Endodermal cell (in vitro differentiated cells): Measurements from ENCODE around the gene MTHFD2L. TPM values are rescaled to one million over a fixed set of nuclear protein-coding genes. Genes with fewer than 3 reads are reported as not detected.

ENCODE experiments used
- DNase-seq: peaks from one replicate; pipeline ENCODE4 v3.0.0-alpha.2; 2017
- H3K27ac ChIP-seq: 2 replicates; pipeline ENCODE4 v1.5.1; 2013; ENCODE audit warnings: mild to moderate bottlenecking, low read depth, low read length, moderate library complexity
- H3K27me3 ChIP-seq: 2 replicates; pipeline ENCODE4 v1.6.1; 2013; ENCODE audit warnings: mild to moderate bottlenecking, low read length, moderate library complexity; ENCODE audit not compliant: insufficient read depth, control insufficient read depth, poor library complexity, severe bottlenecking
- H3K36me3 ChIP-seq: 2 replicates; pipeline ENCODE4 v1.7.0; 2013; ENCODE audit warnings: mild to moderate bottlenecking, low read length, moderate library complexity; ENCODE audit not compliant: control insufficient read depth, insufficient read depth
- H3K4me1 ChIP-seq: one replicate; pipeline ENCODE4 v1.7.0; 2013; ENCODE audit warnings: low read length; ENCODE audit not compliant: control insufficient read depth, insufficient read depth
- H3K4me3 ChIP-seq: 2 replicates; pipeline ENCODE4 v1.5.1; 2013; ENCODE audit warnings: mild to moderate bottlenecking, low read length, moderate library complexity
- H3K9ac ChIP-seq: 2 replicates; pipeline ENCODE4 v1.6.1; 2013; ENCODE audit warnings: mild to moderate bottlenecking, low read length, moderate library complexity; ENCODE audit not compliant: poor library complexity, severe bottlenecking; ENCODE audit errors: extremely low read depth
- H3K9me3 ChIP-seq: 2 replicates; pipeline ENCODE4 v1.6.1; 2013; ENCODE audit warnings: mild to moderate bottlenecking, low read length, moderate library complexity; ENCODE audit not compliant: control insufficient read depth
- H3K27ac Mint-ChIP-seq: 2 replicates; pipeline ENCODE4 v1.8.0; 2020; ENCODE audit warnings: mixed read lengths
- H3K27me3 Mint-ChIP-seq: 2 replicates; pipeline ENCODE4 v1.8.0; 2021; ENCODE audit warnings: mild to moderate bottlenecking, mixed read lengths; ENCODE audit not compliant: insufficient read depth
- H3K36me3 Mint-ChIP-seq: 2 replicates; pipeline ENCODE4 v1.8.0; 2020; ENCODE audit warnings: low read depth, mixed read lengths
- H3K4me1 Mint-ChIP-seq: 2 replicates; pipeline ENCODE4 v1.8.0; 2020; ENCODE audit warnings: mixed read lengths
- H3K4me3 Mint-ChIP-seq: 2 replicates; pipeline ENCODE4 v1.8.0; 2020; ENCODE audit warnings: mild to moderate bottlenecking, moderate library complexity, mixed read lengths
- H3K9me3 Mint-ChIP-seq: 2 replicates; pipeline ENCODE4 v1.8.0; 2020; ENCODE audit warnings: mild to moderate bottlenecking, mixed read lengths
- CTCF ChIP-seq: fragments of 200-600 bp; sonication (generic); conservative IDR thresholded peaks from 2 replicates; pipeline ENCODE4 v1.5.0; 2021; ENCODE audit warnings: antibody characterized with exemption, mild to moderate bottlenecking
- WGBS, 2 experiments: methylation state at CpG; one replicate each; pipeline versions ENCODE4 v1.1.5 to v1.1.7; 2013; ENCODE audit warnings: missing lambda C conversion rate in 2 of 2, mixed read lengths in 1 of 2; ENCODE audit not compliant: insufficient coverage in 1 of 2, insufficient read length in 1 of 2; 5-methylcytosine and 5-hydroxymethylcytosine counted together
- total RNA-seq, 2 donors: library from RNA; stranded (reverse); fragmentation: NEBNext Ultra II Directional in 1 of 2; extraction: Animal tissue kit (Norgen Biotek cat#: 25700) in 1 of 2; gene quantifications; 2 replicates in 1 of 2; 3 replicates in 1 of 2; pipeline ENCODE4 v1.2.1, GENCODE V29; 2021

MTHFD2L gene
- total RNA-seq, 2 donors from 2014 or later, result 10.4 to 11.5 TPM

- Histone ChIP-seq H3K9me3 (no peaks in the 10 kb centered on the region), H3K27ac (no peak overlapping the region), H3K9ac (no peak overlapping the region), H3K4me1 (no peaks in the 10 kb centered on the region), H3K27me3 (no peaks in the 10 kb centered on the region), H3K4me3 (no peak overlapping the region), H3K36me3 (no peaks in the 10 kb centered on the region)
- Mint-ChIP-seq H3K4me3 (no peak overlapping the region), H3K9me3 (no peaks in the 10 kb centered on the region), H3K4me1 (peaks cover 5% of the 10 kb centered on the region), H3K27me3 (no peaks in the 10 kb centered on the region), H3K27ac (no peak overlapping the region), H3K36me3 (no peaks in the 10 kb centered on the region)
- no peak for DNase-seq
- 88 to 98% methylated on average over 1 of the region's 1 CpG for WGBS, 2 experiments
- no peak for TF ChIP-seq CTCF
These were observed 129.2 kb downstream of the MTHFD2L start for GRCh38 chr4:74287164-74287563.

GRCh38 chr4:74287791-74288190, 129.9 kb downstream of the MTHFD2L start:
- Mint-ChIP-seq H3K36me3 (no peaks in the 10 kb centered on the region), H3K4me1 (peaks cover 7% of the 10 kb centered on the region), H3K4me3 (no peak overlapping the region), H3K9me3 (no peaks in the 10 kb centered on the region), H3K27me3 (no peaks in the 10 kb centered on the region), H3K27ac (no peak overlapping the region)
- Histone ChIP-seq H3K4me1 (no peaks in the 10 kb centered on the region), H3K9me3 (no peaks in the 10 kb centered on the region), H3K27ac (no peak overlapping the region), H3K36me3 (no peaks in the 10 kb centered on the region), H3K4me3 (no peak overlapping the region), H3K27me3 (no peaks in the 10 kb centered on the region), H3K9ac (no peak overlapping the region)
- TF ChIP-seq CTCF, result no peak
- no peak for DNase-seq

GRCh38 chr4:74291471-74291870, 133.6 kb downstream of the MTHFD2L start:
- WGBS, 2 experiments, result 82% methylated on average over 1 of the region's 1 CpG; no CpG with 5 or more reads in 1 of the 2 experiments
- H3K4me1 Mint-ChIP-seq, result peaks cover 7% of the 10 kb centered on the region
- Histone ChIP-seq H3K9me3 (no peaks in the 10 kb centered on the region), H3K4me3 (no peak overlapping the region), H3K27ac (no peak overlapping the region), H3K27me3 (no peaks in the 10 kb centered on the region), H3K9ac (no peak overlapping the region), H3K36me3 (no peaks in the 10 kb centered on the region), H3K4me1 (no peaks in the 10 kb centered on the region)
- H3K36me3 Mint-ChIP-seq, result no peaks in the 10 kb centered on the region
- no peaks in the 10 kb centered on the region for H3K27me3 Mint-ChIP-seq
- DNase-seq, result no peak
- no peak for TF ChIP-seq CTCF
- no peak overlapping the region for H3K27ac Mint-ChIP-seq
- no peaks in the 10 kb centered on the region for H3K9me3 Mint-ChIP-seq
- no peak overlapping the region for H3K4me3 Mint-ChIP-seq
